GM21528 (cell line): ENCODE measurements around the gene ARRB1.

ENCODE experiments used
- ATAC-seq: cut with Tn5 transposase; IDR thresholded peaks from one replicate; pipeline ENCODE4 v1.9.1; 2021; ENCODE audit warnings: mild to moderate bottlenecking, moderate library complexity; ENCODE audit not compliant: unreplicated experiment, low FRiP score

ARRB1 gene

DNA sequence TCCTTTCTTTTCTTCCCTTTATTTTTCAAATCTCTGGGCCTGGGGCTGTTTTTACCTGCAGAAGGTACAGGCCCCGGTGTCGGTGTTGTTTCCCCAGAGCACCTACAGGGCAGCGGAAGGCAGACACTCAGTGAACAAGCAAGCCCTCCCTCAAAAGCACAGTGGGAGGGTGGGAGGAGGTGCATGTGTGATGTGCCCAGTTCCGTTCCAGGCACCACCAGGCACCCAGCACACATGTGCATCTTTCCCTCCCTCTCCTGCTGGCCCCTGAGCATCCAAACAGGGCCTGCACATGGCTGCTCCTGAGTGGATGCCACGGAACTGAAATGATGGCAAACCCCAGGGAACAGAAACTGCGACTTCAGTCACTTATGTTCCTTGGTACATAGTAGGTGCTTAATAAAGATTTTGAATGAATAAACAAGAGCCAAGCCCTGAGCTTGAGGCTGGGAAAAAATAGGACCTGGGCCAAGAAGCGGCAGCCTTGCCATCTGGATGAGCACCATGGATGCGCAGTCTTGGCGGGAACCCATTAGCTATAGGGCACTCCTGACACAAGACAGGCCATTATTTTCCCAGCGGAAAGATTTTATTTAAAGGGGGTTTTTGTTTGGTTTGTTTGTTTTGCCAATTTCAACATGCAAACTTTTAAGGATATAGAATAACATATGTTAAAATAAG, 47.8 kb downstream of the ARRB1 start:
- no peak for ATAC-seq

DNA sequence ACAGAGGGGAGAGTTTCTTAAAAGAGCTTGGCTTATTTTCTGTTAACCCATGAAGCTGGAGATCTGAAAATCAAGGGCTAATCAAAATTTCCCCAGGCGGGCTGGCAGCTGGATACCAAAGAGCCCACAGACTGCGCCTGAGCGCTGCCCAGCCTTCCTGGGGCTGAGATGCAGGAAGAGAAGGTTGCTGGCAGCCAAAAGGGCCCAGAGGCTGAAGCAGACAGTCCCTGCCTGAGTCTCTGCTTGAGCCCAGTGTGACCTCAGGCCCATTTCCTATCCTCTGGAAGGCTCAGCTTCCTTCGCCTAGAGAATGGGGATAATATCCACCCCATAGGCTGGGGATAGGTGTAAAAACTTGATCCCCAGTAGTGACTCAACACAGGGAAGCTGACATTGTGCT, 49.1 kb downstream of the ARRB1 start:
- ATAC-seq = no peak

DNA sequence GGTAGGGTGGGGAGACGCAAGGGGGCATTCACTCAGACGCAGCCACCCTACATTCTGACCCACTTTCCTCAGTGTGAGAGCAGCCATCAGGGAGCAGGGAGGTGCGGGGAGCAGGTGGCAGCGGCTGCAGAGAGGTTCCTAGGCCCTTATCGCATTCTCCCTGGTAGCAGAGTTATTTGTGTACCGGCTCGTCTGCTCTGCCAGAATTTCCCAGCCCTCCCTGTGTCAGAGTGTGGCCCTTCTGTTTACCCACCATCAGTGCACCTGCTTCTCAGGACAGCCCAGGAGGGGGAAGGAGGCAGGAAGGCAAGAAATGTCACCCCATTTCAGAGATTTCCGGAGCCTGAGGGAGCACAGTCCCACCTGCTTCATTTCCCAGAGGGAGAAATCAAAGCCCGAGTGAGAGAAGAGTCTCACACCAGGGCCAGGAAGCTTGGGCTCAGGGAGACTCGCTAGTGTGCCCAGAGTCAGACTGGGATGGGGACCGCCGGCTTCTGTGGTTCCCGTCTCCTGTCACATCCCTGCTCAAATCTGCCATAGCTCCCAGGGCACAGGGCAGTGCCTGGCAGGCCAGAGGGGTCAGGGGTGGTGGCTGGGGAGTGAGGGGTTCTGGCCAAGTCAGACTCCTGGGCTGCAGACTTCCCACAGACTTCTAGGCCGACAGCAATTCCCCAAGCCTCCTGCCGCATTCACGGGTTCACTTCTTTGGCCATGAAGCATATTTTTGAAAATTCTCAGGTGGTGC, 49.7 kb downstream of the ARRB1 start:
- no peak for ATAC-seq

DNA sequence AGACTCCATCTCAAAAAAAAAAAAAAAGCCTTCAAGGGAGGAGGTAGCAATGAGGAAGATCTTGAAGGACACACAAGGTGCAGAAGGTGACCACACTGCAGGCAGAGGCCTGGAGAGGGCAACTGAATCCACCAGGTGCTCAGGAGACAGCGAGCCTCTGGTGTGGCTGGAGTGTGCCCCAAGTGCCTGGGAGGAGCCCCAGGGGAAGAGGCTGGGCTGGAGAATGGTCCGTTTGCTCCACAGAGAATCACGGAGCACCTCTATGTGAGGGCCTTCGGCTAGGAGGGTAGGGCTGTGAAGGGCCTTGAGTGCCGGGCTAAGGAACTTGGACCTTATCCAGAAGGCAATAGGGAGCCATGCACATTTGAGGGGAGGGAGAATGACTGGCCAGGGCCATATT, 50.3 kb downstream of the ARRB1 start:
- ATAC-seq = no peak

DNA sequence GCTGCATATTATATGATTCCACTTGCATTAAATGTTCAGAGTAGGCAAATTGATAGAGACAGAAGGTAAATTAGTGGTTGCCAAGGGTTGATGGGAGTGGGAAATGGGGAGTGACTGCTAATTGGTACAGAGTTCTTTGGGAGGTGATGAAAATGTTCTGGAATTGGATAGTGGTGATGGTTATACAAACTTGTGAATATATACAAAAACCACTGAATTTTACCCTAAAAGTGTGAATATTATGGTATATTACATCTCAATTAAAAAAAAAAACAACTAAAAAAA, 52.5 kb downstream of the ARRB1 start:
- no peak for ATAC-seq

DNA sequence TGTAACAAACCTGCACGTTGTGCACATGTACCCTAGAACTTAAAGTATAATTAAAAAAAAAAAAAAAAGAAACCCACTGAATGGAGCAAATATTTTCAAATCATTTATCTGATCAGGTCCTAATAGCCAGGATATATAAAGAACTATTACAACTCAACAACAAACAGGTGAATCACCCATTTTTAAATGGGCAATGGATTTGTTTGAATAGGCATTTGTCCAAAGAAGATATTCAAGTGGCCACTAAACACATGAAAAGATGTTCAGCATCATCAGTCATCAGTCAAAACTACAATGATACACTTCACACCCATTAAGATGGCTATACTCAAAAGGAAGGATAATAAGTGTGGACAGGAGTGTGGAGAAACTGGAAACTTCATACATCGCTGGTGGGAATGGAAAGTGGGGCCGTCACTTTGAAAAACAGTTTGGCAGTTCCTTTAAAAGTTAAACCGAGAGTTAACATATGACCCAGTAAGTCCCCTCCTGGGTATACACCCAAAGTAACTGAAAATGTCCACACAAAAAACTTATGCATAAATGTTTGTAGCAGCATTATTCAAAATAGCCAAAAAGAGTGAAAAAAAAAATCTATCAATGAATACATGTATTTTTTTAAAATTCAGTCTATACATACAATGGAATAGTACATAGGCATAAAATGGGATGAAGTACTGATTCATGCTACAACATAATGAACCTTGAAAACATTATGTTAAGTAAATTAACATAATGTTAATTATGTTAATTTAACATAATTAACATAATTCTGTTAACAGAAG, 53.1 kb downstream of the ARRB1 start:
- ATAC-seq = no peak

DNA sequence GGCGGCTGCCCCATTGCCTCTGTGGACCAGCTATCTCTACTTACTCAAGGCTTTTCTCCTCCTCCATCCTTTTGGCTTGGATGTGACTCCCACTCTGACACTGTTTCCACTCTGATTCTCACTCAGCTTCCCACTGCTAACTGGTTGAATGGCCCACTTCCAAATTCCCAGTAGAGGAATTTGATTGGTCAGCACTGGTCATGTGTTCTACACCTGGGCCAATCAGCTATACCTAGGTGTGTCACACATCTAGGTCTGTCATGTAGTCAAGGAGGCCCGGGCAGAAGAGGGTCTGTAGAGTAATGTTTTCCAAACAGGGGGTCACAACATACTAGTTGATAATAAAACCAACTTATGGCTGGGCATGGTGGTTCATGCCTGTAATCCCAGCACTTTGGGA, 57.6 kb downstream of the ARRB1 start:
- no peak for ATAC-seq

DNA sequence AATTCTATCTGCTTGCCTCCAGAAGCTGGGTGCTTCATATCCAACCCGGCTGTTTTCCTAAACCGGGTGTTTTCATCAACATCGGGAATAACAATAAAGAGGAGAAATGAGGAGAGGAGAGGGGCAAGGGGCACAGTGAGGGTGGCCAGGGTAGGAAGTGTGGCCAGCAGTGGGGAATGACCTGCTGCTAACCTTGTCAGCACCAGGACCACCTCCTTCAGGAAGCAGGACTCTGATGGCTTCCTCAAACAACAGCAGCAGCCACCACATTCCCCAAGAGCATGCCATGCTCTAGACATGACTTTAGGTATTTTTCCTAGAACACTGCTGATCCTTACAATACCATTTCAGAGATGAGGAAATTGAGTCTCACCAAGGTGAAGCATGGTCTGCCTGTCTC, 58.5 kb downstream of the ARRB1 start:
- ATAC-seq = no peak

DNA sequence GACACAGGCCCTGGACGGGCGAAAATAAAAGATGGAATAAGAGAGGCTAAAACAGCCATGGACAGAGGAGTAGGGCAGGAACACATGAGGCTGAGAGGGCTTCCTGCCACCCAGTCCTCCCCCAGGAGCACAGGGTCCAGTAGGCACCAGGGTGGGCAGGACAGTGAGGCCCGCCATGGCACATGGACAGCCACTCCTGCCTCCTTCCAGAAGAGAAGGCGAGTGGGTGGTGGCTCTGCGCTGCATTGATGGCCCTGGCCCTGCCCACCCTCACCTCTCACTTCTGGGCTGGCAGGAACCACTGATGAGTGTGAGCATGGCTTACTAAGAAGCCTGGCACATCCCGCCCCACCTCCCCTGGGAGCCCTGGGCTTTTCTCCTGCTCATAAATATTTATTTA, 59.7 kb downstream of the ARRB1 start:
- no peak for ATAC-seq

DNA sequence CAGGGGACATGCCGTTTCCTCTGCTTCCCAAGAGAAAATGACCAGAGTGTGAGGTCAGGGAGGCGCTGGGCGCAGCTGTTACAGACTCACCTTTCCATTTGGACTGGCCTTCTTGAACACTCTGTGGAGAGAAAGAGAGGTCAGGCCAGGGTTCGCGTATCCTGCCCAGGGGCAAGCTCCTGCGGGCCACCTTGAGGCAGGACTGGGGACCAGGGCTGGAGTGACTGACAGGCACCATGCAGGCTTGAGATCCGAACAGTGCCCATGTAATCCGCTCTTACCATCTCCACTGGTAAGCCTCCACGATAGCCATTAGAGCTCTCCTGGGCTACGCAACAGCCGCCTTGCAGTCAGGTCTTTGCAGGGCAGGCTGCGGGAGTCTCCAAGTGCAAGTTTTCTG, 61.5 kb downstream of the ARRB1 start:
- no peak for ATAC-seq

DNA sequence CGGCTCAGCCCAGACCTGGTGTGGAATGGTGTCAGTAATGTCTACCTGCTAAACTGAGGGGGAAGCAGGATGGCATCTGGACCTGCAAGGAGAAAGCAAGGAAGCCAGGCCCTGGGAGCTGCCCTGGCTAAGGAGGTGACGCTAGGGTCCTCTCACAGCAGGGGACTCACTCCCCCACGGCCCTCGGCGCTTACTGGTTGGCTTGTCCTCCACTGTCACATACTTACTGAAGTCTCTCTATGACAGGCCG, 62.0 kb downstream of the ARRB1 start:
- no peak for ATAC-seq

DNA sequence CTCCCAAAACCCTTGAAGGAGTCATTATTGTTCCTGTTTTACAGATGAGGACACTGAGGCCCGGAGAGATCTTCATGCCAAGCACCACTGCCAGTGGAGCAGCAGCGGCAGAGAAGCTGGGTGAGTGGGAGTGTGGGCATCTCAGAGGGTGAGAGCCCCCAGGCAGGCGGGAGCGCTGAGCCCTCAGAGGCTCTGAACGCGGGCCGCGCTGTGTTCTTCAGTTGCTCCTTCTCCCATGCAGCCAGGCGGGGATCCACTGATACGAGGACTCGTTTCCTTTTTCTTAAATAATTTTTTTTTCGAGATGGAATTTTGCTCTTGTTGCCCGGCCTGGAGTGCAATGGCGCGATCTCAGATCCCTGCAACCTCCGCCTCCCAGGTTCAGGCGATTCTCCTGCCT, 63.9 kb downstream of the ARRB1 start:
- no peak for ATAC-seq

DNA sequence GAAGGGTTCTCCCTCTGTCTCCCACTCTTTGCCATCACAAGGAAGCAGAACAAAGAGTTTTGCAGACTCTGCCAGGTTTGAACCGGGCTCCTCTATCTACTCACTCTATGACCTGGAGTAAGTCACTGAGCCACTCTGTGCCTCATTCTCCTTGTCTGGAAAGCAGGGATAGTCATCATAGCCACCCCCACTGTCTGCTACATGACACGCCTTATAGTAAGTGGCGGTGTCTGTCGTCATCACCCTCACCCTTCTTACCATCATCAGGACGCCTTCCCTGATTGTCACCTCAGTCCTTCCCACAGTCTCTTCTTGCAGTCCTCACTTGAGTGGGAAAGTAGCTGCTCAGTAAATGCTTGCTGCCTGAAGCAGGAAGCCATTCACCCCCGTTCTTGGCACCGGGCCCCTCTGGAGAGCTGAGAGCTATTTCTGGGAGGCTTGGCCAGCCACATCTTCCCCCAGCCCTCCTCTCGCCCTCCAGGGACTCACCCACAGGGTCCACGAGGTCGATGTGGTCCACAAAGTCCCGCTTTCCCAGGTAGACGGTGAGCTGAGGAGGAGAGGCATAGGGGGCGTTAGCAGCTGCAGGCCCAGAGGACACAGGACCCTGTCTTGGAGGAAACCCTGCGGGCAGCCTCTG, 64.5 kb downstream of the ARRB1 start:
- no peak for ATAC-seq

DNA sequence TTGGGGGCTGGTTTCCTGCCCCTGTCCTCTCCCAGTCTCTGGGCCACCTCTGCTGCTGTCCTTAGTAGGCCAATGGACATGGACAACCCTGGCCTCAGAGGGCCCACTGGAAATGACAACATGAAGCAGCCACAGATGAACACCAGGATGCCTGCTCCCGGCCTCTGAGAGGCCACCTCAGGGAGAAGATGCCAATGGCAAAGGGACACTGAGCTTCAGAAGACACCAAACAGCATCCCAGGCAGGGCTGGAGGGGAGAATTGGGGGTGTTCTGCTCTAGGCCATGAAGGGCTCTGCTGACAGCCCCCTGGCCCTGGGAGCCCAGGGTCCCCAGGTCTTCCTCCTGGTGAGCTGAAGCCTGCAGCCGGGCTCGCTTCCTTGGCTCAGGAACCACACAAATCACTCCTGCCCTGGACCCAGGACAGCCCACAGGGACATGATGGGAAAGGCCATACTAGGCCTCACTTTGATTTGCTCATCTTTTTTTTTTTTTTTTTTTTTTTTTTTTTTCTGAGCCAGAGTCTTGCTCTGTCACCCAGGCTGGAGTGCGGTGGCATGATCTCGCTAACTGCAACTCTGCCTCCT, 65.6 kb downstream of the ARRB1 start:
- no peak for ATAC-seq

DNA sequence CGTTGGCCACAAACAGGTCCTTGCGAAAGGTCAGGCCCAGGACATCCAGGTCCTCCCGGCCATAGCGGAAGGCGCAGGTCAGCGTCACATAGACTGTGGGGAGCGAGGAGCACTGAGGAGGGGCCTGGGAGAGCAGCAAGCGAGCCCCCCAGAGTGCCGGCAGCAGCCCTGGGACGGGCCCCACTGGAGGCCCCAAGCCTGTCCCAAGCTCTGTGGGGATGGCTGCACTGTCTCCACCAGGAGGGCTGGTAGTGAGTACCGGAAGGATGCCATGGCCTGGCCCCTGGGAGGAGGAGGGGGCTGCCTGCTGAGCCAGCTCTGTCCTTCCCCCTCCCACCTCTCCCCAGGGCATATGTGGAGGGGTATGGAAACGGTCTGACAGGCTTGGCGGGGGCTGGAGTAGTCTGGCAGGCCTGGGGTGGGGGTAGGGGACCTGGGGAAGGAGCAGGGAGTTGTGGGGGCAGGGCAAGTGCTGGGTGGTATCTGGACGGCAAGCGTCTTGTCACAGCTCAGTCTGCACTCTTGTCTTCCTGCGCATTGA, 68.0 kb downstream of the ARRB1 start:
- ATAC-seq = no peak

DNA sequence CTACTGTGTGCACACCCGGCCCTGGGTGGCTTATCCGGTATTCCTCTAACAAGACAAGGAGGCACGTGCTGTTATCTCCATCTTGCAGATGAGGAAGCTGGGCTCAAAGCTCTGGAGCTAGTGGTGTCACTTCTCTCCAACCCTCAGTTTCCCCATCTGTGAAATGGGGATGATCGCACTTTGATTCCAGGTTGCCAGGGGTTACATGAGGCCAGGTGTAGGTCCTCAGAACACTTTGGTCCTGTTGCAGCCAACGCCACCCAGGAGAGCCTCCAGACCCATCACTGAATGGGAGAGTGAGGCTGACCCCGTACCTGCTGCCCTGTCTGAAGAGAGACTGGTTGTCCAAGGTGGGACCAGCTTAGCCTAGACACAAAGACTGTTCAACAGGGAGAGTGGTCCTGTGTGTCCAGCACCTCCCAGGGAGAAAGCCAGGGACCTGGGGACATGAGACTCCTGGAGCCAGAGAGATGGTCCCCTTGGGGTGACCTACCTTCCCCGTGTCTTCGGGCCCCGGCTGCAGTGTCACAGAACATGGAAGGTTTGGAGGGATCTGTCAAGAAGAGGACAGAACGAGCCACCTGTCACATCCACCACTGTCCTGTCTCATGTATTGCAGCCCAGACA, 69.9 kb downstream of the ARRB1 start:
- no peak for ATAC-seq

DNA sequence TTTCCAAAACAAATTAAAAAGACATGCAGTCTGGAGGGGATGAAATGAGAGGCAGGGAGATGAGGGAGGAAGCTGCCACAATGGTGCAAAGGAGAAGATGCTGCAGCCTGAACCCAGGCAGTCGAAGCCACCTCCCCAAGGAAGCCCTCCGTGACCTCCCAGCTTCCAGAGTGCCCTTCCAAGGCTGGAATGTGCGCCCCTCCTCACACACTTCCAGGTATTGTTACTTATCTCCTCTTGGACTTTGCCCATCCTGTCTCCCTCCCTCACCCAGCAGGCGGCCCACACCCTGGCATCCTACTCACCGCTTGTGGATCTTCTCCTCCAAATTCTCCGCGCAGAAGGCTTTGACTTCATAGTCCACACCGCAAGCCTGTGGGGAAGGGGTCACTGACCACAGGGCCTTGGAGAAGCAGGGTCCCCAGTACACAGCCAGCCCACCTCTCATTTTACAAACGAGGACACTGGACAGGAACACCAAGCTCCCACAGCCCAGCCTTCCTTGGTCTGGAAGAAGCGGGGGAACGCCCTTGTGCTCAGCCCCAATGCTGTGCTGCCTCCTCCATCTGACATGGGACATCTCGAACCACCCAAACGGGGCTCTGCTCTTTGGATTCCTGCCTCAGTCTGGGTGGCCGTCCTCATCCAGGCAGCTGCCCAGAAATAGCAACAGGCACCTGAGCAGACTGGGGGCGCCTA, 70.5 kb downstream of the ARRB1 start:
- no peak for ATAC-seq

DNA sequence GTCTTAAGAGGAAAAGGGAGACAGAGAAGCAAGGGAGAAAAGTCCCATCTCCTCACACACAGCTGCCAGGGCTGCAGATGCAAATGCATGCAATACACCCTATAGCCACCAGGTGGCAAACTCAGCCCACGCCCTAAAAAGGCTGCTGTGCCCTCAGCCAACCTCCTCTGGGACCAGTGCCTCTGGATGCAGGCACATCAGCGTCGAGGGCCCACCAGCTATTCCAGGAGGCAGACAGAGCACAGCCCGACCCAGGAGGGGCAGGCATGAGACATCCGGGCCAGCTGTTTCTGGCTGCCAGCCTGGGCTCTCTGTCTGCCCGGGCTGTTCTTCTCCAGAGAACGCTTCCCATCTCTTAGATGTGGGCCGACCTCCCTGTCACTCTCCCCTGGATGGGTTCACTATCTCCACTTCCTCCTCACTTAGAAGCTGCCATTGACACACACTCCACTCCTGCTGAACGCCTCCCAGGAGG, 71.2 kb downstream of the ARRB1 start:
- ATAC-seq = no peak

DNA sequence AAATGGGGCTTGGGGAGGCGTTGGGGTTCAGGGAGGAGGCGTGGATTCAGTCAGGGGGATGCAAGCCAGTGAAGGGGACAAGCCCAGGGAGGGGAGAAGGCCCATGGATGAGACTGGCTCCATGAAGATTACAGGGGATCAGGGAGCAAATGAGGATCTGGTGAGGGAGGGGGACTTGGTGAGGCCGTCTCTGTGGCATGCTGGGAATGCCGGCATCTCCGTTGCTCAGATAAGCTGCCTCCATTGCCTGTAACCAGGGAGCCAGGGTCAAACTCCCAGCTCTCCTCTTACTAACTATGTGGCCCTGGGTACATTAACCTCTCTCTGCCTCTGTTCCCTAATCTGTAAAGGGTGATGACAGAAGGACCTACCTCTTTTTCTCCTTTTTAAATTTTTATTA, 72.2 kb downstream of the ARRB1 start:
- ATAC-seq = no peak
